Ovary (tissue), 3 donors: ENCODE data around the gene UBE3C.

Experiments
- CTCF ChIP-seq, 3 donors: fragments of 450-650 bp in 2 of 3; fragments of 200-600 bp in 1 of 3; IDR thresholded peaks; one replicate each; pipeline versions ENCODE4 v1.5.1 to v1.8.0; 2016 to 2022; ENCODE audit warnings: antibody characterized with exemption in 3 of 3, mild to moderate bottlenecking in 1 of 3
- EP300 ChIP-seq: sonication (generic); formaldehyde crosslinking; IDR thresholded peaks from one replicate; pipeline ENCODE4 v1.6.1; 2017; ENCODE audit warnings: antibody characterized with exemption
- donor health status: DM: no; HTN: no; CAD: no.

- no peak for TF ChIP-seq EP300
- no peak for TF ChIP-seq CTCF (IDR thresholded peaks at IDR 0.05)
These were observed 127.5 kb downstream of the UBE3C start for GRCh38 chr7:157266272-157266671.
